IPS DF 19.7 (cell line): ENCODE data around the gene PLEKHA6.

Source experiments
- DNase-seq: peaks from one replicate; pipeline ENCODE4 v3.0.0-alpha.2; 2013; ENCODE audit warnings: low read depth, low spot score

The PLEKHA6 gene

DNA sequence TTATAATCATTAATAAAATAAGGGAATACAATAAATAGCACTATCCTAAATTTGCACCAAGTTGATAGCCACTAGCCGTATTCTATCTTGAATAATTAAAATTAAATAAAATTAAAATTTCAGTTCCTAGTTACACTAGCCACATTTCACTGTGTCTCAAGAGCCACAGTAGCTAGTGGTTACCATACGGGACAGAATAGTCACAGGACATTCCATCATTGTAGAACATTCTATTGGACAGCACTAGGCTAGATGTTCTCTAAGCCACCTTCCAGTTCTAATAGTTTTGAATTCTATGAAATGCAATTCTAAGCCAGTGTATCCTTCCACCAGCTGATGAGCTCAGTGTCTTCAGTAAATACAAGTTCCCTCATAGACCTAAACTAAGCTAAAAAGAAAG, 74.8 kb downstream of the PLEKHA6 start:
- no peak for DNase-seq

GRCh38 chr1:204283711-204284651, 75.7 kb downstream of the PLEKHA6 start:
- DNase-seq = no peak

- no peak for DNase-seq
Observed at GRCh38 chr1:204282761-204283221, 76.9 kb downstream of the PLEKHA6 start.

GRCh38 chr1:204280099-204280961, 79.4 kb downstream of the PLEKHA6 start:
- DNase-seq = no peak

DNA sequence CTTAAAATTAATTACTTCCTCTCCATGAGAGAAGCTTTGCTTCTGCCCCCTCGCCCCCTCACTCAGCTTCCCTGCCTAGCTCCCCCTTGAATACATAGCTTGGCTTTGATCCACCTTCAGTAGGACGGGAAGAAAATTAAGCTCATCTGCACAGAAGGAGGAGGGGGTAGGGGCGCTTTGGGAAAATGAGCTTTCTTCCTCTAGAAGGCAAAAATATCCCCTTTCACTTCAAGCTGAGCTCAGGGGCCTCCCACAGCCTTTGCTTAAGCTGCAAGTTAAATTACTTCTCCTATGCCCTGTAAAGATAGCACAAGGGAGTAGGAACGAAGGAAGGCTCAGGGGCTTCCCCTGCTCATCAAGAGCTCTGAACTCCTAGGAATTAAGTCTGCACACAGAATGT, 80.8 kb downstream of the PLEKHA6 start:
- no peak for DNase-seq

DNA sequence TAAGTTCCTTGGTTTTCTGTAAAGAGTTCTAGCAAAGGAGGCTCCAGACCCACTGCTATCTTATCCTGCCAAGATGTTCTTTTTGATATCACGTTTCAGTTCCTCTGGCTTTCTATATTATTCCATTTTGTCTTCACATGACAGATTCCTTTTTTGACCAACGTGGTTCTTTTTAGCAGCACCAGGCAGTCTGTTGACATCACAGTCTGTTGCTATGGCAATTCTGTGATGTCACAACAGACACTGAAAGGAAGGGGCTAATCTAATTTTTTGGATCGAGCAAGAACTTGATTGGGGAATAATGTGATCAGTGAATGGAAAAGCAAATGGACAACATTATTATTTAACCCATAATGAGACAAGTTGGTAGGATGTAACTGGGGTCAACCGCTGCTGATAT, 81.5 kb downstream of the PLEKHA6 start:
- no peak for DNase-seq

DNA sequence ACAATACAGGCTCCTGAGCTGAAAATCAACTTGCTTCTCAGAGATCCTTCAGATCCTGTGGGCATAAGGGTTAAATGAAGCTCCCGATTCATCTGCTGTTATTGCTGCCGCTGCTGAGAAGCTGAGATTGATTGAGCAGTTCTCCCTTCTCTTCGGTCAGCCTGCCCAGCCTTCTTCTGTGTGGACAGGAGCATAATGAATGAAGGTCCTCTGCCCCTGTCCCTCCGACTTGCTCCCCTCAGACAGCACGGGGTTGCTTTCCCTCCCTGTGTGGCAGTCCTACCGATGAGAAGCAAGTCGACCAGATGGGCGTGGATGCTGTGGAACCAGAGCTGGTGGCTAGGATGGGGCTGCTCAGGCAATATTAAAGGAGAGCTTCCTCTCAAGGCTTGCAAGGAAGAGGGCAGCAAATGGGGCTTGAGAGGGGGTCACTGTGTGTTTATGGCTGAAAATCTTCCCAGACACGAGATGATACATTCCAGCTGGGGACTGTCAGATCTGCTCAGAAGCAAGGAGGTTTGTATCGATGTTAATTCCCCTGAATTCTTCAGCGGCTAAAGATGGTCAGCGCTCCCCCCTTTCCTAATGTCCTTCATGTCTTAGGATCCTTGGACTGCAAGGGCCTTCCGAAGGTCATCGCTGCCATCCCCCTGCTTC, 82.0 kb downstream of the PLEKHA6 start:
- DNase-seq = no peak

DNA sequence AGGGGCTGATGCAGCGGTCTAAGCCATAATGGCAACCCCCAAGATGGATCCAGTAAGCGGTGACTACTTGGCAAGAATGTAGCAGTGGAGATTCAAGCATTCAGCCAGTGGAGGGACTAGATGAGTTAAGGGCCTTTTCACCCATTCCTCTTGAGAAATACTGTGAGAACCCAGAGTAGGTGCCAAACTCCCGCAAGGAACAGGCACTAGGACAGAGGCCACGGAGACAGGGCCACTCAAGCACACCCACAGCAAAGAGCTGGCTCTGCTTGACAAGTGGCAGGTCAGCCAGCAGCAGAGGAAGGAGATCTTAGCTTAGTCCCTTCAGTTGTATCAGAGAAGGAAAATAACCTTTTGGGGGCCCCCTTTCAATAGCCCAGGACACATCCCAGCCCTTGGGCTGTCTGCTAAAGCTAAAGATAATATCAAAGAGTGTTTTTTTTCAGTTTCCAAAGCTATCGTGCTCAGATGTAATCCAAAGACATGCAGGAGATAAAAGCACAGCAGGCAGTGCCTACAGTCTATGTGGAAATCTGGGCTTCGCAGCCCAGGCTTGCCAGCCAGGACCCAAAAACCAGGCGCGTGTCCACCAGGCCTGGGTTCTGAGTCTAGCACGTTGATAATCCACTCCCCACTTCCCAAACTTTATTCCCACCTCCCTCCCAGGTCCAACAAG, 83.9 kb downstream of the PLEKHA6 start:
- no peak for DNase-seq

DNA sequence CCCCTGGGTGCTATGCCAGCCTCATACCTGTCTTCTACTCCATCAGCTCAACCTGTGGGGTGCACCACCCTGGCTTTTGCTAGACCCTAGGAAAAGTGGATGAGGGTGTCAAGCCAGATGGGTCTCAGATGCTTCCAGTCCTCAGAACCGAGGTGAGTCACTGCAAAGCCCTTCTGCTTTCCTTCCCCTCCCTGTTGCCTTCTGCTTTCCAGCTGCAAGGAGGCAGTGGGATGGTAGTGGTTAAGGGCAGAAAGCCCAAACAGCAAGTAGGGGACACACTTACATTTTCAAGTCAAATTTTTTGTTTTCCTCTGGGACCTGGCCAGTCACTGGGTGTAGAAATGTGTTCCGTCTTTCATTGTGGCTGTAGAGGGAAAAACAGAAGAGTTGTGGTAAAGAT, 85.3 kb downstream of the PLEKHA6 start:
- DNase-seq = no peak

DNA sequence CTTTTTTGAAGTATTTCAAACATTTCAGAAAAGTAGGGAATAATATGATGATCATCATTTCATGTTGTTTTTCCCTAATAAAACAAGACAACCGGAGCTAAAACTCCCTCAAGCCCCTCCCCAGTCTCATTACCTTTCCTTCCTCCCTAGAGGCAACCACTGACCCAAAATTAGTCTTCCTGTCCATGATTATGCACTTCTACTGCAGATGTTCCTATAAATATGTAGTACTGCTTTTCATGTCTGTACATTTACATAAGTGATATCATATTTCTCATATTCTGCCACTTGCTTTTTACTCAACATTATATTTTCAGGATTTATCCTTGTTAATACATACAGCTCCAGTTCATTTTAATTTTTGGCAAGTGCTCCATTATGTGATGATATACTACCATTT, 87.2 kb downstream of the PLEKHA6 start:
- no peak for DNase-seq

DNA sequence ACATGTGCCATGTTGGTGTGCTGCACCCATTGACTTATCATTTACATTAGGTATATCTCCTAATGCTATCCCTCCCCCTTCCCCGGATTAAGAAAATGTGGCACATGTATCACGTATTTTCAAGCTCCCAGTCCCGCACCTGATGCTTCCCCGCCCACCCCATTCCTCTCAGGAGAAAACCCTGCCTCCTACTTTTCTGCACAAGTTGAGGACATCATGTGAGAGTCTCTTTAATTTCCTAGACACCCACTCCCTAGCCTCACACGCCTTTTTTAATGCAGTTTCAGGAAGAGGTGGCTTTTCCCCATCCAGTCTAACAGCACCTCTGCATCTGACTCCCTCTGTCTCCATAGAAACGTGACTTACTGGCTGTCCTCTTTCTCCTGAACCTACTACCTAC, 87.8 kb downstream of the PLEKHA6 start:
- no peak for DNase-seq

DNA sequence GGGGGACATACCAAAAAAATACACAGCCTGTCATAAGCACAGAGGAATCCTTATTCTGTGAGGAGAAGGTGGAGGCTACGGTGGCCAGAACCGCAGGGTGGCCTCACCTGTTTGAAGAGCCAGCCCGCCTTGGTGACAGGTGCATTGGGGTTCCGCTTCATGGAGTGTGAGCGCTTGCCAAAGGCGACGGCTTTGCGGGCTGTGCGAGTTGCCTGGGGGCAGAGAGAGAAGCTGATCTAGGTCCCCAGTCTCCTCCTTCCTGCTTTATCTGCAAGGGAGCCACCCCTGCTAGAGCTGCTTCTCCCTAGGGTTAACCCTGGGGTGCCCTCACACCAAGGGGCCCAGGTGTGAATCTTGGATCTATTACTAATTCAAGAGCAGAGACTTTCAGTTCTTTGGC, 91.6 kb downstream of the PLEKHA6 start:
- DNase-seq = no peak

- no peak for DNase-seq
Observed at GRCh38 chr1:204267191-204267601, 92.5 kb downstream of the PLEKHA6 start.

DNA sequence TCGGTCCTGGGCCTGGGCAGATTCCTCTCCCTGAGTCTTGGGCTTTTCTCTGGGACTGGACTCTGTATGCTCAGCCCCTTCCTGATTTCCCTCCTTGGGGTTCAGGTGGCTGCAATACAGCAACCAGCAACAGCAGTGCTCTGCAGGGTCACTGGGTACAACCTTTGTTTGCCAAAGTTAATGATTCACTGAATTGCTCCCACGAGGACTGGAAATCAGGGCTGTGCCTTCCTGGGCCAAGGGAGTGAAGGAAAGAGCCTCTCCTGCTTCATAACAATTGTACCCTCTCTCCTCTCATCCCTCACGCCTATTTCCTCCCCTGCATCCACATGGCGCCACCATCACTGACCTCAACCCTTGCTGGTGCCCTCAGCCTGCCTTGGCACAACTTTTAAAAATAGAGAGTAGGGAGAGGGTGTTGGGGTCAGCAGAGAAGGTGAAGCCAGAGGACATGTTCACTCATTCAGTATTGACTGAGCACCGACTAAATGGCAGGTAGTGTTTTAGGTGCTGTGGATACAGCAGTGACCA, 93.2 kb downstream of the PLEKHA6 start:
- DNase-seq = no peak

DNA sequence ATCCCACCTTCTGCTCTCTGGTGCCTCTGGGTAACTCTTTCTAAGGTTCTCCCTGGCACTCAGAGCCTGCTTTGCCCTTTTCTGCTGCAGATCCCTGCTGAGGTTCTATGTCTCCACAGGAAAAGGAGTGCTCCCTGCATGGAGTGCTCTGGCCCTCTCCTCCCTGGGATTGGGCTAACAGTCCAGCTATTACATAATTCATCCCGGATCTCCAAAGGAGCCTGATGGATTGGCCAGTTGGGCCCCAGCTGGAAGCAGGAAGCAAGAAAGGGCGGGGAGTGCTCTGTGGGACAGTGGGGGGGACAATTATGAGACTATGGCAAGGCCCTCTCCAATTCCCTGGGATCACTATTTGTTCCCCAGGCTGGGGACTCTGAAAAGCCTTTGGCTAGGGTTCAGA, 94.1 kb downstream of the PLEKHA6 start:
- no peak for DNase-seq

DNA sequence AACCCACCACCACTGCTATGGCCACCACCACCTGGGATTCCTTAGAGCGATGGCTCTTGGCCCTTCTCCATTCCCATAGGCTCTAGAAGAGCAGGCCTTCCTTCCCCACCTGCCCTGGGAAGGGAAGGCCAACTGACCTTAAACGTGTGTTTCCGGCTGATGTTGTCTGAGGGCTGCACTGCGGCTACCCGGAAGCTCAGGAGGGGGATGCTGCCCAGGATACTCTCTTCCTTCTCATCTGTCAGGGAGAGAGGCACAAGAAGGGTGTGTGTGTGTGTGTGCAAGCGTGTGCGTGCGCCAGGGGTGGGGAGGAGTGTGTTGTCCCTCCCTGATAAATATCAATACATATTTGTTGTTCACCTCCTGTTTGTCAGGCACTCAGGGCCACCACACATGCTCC, 94.9 kb downstream of the PLEKHA6 start:
- DNase-seq = no peak

DNA sequence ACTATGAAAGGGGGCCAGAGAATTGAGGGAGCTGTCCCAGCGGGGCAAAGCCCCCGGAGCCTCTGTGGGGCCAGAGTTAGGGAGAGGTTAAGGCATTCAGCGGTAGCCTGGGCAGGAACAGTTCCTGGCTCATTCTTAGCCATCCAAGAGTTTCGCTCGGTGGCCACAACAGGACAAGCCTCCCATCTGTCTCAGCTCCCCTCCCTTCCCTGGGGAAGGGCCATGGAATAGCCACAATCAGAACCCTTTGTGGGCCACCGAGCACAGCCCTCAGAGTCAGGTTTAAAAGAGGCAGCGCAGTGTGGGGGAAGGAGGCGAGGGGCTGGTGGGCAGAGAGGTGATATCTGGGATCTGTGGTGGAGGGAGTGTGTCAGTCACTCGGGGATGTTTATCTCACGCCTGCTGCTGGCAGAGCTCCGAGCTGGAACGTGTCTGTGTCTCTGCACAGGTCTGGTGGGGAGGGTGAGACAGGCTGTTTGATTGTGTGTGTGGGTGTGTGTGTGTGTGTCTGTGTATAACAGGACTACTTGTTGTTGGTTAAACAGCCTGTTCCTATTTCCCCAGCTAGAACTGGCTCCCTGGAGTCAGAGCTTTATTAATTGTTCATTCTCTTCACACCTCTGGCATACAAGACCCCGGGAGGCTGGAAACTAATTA, 96.3 kb downstream of the PLEKHA6 start:
- DNase-seq = no peak

DNA sequence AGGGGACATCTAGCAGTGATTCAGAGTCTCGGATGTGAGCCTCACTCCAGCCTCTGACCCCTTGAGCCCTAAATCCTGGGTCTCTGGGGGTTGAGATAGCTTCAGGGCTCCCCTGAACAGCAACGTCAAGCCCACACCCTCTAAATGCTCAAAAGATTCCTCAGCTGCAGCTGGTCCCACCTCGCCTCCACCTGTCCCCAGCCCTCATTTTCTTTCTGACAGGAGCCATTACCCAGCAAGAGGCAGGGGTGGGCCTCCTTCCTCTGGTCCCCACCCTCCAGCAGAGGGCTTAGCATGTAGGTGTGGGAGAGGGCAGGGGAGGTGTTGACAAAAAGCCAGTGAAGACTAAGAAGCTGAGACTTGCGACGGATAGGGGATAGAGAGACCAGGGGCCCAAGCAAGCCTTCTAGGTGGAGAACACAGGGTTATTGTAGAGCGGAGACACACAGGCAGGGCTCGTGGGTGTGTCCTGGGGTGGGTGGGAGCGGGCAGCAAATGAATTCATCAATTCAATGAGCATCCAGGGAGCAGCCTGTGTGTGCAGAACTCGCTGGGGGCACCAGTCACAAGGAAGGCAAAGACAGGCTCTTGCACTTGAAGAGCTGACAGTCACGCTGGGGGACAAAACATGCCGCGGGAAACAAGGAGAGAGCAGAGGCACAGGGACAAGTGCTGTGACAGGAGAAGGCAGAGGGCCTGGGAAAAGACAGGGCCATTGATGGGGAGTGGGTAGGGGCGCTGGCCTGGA, 97.0 kb downstream of the PLEKHA6 start:
- no peak for DNase-seq

GRCh38 chr1:204261746-204262505, 97.8 kb downstream of the PLEKHA6 start:
- DNase-seq = no peak
